Neural cell (in vitro differentiated cells): Measurements from ENCODE around the gene CSTF1.

Experiments
- CTCF ChIP-seq: fragments of 450-650 bp; IDR thresholded peaks from 2 replicates; pipeline ENCODE4 v1.5.1; 2014; ENCODE audit warnings: antibody characterized with exemption, mild to moderate bottlenecking, moderate library complexity; ENCODE audit not compliant: poor library complexity, severe bottlenecking
- EP300 ChIP-seq: fragments of 450-650 bp; conservative IDR thresholded peaks from 2 replicates; pipeline ENCODE4 v1.6.1; 2014; ENCODE audit warnings: antibody characterized with exemption, mild to moderate bottlenecking, moderate library complexity; ENCODE audit not compliant: poor library complexity, severe bottlenecking
- EZH2 ChIP-seq: fragments of 200-600, 300-800 bp; shearing (Covaris generic), sonication (generic); IDR thresholded peaks from 2 replicates; pipeline ENCODE4 v1.6.1; 2014; ENCODE audit warnings: antibody characterized with exemption, low read length, borderline replicate concordance, mild to moderate bottlenecking; ENCODE audit not compliant: insufficient read depth, poor library complexity, severe bottlenecking
- MXI1 ChIP-seq: fragments of 450-650 bp; conservative IDR thresholded peaks from 2 replicates; pipeline ENCODE4 v1.6.1; 2014; ENCODE audit warnings: antibody characterized with exemption, mild to moderate bottlenecking; ENCODE audit not compliant: poor library complexity, severe bottlenecking
- POLR2AphosphoS5 ChIP-seq: IDR thresholded peaks from 2 replicates; pipeline ENCODE4 v1.6.1; 2012
- RAD21 ChIP-seq: fragments of 450-650 bp; conservative IDR thresholded peaks from 2 replicates; pipeline ENCODE4 v1.6.1; 2014; ENCODE audit warnings: antibody characterized with exemption, mild to moderate bottlenecking, moderate library complexity
- REST ChIP-seq: IDR thresholded peaks from 2 replicates; pipeline ENCODE4 v1.6.1; 2012; ENCODE audit warnings: borderline replicate concordance
- SMC3 ChIP-seq: fragments of 450-650 bp; conservative IDR thresholded peaks from 2 replicates; pipeline ENCODE4 v1.6.1; 2014; ENCODE audit warnings: antibody characterized with exemption, mild to moderate bottlenecking, moderate library complexity; ENCODE audit not compliant: poor library complexity
- TAF1 ChIP-seq: IDR thresholded peaks from 2 replicates; pipeline ENCODE4 v1.6.1; 2012; ENCODE audit warnings: low read depth

GRCh38 chr20:56400001-56400640 lies 7.7 kb downstream of the CSTF1 start:
- TF ChIP-seq REST (no peak), CTCF (peak; percentile 78), POLR2AphosphoS5 (no peak), EZH2 (no peak), SMC3 (peak; percentile 80), EP300 (no peak), TAF1 (no peak), RAD21 (peak; percentile 72), MXI1 (no peak)
